GM21717 (cell line): ENCODE measurements around the gene PPARGC1A.

ENCODE experiments used
- ATAC-seq: cut with Tn5 transposase; IDR thresholded peaks from one replicate; pipeline ENCODE4 v1.9.1; 2021; ENCODE audit warnings: mild to moderate bottlenecking, moderate library complexity; ENCODE audit not compliant: unreplicated experiment

PPARGC1A gene

DNA sequence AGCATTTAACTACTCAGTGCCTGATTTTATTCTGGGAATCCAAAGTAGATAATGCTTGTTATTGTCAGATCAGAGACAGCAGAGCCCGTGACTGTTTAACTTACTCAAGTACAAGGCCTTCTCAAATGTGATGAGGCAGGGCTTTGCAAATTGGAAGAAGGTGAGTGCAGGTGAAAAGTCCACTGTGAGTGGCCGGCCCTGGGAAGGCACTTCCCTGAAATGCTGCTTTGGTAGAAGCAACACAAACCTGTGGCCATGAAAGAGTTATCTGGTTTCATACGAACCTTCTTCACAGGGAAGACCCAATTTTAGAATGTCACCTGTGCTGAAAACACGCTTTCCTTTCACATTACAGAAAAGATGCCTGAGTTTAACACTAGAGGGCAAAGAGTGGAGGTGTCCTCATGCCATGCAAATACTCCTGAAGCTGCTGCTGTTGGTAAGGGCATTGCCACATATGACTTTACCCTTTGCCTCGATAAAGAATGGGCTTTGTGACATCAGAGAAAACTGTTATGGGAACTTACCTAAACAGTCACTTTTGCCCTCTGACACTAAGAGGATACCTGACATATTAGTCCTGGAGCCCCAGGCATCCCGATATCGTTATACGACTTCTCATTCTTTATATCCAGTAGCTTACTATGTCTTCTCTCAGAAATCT, 8.0 kb downstream of the PPARGC1A start:
- no peak for ATAC-seq

DNA sequence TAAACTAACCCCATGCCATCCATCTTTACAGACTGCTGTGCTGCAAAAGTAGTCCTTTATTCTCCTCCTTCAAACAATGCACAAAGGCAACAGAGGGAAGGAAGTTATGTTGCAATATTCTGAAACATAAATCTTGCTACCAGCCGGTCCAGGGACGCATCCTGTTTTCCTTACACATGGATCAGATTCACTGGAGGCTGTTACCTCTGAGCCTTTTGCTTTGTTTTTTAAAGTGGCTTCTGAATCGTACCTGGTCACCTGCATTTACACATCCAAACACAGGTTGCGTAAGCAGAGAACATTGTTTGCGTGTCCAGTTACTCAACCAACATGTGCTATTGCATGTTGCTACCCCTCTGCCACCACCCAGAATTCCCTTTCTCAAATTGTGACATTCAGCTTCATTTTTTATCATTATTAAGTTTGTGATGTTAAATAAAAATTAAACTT, 8.8 kb downstream of the PPARGC1A start:
- ATAC-seq: no peak

DNA sequence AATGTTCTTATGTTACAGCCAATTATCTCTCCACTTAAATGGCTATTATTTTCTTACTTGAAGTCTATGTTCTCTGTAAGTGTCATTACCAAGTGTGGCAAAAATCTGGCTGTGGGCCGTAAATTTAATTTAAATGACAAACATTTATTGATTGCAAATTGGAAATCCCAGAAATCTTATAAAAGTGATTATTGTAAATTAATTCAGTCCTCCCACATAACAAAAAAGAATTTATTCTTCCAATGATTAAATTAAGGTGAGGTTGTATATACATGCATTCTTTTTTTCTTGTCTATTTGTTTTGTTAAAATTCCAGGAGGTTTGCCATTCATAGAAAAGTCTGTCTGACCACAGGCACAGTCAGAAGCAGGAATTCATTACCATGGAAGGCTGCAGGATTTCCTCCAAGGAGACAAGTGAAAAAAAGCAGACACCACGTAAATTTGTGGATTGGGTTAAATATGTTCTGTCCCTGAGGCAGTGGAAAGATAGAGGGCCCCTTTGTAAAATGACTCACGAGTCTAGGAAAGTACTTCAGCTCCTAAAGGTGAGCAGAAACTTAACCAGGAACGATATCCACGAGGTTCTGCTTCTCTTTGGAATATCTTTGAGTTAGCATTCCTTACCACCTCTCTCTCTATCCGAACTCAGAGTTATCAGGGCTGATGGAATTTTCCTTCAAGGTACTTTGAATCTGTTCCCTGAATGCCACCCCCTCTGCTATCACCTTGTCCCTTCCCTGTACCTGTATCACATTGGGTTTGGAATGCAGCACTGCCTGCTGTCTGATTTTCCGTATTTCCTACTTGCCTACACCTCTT, 10.7 kb downstream of the PPARGC1A start:
- no peak for ATAC-seq

DNA sequence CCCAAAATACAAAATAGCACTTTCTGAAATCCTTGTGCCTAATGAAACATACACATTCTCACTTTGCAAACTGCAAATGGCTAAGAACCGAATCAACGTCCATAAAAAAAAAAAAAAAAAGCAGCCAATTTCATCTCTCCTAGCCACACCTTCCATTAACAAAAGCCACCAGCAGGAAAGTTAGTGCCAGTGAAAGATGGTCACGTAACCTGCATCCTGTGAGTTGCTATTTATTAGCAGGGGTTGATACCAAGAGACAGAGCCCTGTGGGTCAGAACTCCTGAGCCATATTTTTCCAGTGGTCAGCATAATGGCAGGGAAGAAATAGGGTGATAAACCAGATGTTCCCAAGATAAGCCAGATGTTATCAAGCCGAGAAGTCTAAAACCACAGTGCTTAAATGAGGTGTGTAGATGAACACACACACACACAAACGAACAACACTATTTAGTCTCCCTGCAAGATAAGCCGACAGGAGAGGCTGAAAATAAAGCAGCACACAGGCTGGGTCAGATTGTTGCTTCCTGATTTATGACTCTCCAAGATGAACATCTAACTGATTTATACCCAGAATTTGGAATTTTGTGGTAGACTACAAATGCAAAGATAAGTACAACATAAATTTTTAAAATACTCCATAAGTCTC, 11.5 kb downstream of the PPARGC1A start:
- ATAC-seq: no peak

DNA sequence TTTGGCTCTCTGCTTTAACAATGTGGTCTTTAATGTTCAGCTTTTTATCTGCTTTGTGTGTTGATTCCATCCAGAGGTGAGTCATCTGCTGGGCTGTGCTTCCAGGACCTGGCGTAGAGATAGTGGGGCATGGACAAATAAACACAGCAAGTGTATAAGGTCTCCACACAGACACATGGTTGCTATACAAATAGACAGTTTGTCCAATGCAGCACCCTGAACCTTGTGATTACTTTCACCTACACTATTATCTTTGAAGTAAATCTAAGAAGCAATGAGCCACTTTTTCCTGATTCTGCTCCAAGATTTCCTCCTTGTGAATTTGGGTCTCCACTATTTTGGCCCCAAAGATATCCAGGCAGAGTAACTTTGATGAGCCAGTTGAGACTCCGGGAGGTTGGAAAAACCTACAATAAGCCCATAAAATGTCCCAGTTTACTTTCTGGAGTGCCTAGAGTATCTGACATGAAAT, 12.1 kb downstream of the PPARGC1A start:
- ATAC-seq: no peak

DNA sequence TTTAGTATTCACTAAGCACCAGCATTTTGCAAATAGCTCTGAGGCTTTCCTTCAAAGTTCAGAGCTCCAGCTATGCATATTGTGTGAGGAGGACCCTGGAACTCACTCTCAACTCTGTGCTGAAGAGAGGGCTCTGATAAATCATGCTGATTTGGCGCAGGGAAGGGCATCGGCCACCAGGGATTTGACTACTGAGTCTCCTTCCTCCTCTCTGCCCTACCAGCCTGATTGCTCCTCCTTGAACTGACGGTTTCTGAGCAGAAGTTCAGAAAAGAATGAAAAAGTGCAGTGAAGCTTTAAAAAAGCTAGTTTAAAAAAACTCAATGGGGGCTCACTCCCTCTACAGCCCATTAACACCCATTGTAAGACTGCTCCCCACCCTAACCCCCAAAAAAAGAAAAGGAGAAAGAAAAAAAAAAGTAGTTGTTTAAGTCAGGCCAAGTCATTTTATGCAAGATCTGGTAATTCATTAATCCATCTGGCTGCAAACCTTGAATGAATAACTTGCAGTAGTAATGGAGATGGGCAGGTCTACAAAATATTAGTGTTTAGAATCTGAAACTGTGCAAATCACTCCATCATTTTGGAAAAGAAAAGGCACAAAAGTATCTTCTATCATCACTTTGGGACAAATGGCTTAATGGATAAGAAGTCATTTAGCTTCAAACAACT, 13.3 kb downstream of the PPARGC1A start:
- ATAC-seq: no peak

DNA sequence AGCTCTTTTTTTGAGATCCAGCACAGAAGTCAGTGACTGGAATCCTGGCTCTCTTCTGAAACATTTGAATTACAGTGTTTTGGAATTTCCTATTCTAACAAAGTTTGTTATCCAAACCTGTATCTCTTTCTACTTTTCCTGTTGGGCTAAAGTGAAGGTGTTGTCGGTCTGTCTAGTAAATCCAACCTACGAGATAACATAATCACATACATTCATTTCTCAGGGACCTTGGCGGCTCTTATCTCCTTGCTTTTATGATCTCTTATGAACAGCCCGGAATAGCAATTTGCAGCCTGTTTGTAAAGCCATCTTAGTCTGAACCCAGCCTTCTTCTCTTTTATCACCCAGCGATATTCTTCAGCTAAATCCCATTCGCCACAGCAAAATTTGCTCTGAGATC, 14.5 kb downstream of the PPARGC1A start:
- ATAC-seq: no peak

DNA sequence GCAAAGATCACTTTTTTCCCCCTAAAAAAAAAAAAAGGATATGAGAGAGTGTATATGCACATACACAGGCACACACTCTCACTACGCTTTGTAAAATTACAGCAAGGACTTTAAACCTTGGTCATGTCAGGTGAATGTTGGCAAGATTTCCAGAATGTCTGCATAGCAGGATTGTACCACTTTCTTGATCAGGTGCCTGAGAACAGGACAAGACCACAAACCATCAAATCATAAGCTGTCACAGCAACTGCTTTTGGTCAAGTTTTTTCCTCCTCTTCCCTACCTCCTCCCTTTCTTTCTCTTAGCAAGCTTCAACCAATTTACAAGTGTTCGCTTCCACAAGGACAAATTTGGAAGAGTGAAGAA, 15.3 kb downstream of the PPARGC1A start:
- ATAC-seq: no peak

DNA sequence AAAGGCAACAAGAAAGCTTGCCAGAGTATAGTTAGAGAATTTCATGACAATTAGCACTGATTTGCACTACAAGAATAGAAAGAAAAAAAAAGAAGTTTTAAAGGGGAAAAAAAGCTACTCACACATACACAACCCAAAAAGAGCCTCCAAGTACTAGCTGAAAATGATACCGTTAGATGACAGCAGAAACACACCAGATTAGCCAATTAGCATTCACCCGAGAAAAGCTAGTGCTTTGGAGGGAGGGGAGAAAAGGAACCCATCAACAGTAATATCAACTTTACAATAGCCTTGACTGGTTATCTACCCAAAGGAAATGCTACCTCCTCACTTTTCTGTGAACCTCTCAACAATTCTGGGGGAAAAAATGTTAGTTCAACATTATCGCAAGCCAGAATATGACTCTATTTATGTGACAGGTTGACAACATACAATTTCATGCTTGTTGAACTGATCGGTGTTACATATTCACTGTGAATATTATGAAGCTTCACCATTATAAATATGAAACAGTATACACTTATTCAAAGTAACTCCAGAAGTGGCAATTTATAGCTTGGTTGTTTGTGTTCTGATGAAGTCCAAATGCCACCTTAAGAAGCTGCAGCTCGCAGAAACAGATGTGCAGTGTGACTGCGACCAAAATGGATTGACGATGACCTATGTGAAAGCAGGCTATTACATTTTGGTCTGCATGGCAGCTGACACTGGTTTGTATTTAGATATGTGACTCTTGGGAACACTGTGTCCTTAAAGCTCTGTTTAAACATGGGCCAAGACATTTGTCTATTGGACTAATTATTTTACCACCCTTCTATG, 15.9 kb downstream of the PPARGC1A start:
- no peak for ATAC-seq

DNA sequence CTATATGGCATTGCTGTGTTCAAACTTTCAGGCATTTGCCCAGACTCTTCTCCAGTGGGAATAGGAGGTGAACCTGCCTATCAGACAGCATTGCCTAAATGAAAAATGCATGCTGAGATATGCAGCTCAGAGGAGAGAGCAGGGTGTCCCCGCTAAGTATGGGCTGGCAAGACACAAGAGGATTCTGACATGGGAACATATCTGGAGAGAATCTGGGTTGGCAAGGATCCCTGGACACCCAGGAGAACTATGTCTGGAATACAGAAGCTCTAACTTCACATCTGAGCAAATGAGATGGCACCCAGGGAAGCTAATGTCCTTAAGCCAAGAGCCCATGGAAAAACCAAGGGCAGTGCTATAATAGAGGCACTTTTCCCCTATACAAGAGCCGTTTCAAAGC, 18.4 kb downstream of the PPARGC1A start:
- no peak for ATAC-seq

DNA sequence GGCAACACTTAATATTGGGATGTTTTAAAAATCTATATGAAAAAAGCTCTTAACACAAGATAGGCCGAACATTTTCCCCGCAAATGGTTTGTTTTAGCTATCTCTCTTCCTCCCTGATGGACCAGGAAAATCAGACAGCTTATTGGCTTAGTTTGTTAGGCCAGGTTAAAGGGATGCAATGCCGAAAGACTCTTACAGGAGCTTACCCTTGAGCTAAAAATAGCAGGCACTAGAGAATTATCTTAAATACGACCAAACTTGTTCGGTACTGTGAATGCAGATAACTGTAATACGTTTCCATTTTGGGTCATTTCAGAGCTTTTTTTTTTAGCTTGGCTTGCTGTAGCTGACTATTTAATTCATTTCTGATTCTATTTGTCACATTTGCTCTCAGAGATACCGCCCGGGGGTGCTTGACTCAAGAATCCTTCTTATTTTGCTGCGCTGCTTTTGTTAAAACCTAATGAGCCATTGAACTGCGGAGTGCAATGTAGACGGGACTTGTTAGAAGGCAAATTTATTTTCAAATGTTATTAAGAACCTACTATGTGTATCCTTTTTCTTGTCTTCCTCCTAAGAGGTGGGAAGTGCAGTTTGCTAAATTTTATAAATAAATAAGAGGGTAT, 23.3 kb downstream of the PPARGC1A start:
- no peak for ATAC-seq

DNA sequence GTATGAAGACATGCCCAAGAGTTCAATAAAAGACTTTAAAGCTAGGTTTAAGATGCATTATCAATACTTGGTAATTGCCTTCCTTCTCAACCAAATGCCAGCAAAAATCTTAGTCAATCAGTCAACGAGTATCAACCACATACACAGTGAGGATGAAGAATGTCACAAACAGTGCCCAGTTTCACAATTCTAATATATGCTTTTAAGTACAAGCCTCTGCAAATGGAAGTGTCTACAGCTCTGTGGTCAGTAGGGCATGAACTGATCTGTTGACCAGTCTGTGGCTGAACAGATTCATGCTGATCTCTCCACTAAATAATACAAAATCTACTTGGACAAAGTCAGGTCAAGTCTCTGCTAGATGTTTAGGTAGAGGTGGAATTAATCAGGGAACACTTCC, 27.9 kb downstream of the PPARGC1A start:
- no peak for ATAC-seq

DNA sequence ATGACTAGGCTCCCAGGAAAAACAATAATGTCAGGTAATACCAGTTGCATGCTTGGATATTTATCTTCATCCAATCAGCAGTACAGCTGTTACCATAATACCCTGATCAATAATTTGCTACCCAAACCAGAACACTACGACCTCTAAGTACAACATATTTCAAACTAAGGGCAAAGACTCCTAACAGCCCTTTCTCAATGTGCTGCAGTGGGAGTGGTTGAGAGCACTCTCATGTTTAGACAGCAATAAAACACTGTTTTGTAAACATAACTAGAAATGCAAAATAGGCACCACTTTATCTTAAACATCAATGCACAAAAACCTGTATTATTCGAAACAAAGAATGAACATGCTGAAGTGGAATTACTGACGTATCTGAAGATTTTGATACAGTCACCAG, 28.9 kb downstream of the PPARGC1A start:
- ATAC-seq: no peak

DNA sequence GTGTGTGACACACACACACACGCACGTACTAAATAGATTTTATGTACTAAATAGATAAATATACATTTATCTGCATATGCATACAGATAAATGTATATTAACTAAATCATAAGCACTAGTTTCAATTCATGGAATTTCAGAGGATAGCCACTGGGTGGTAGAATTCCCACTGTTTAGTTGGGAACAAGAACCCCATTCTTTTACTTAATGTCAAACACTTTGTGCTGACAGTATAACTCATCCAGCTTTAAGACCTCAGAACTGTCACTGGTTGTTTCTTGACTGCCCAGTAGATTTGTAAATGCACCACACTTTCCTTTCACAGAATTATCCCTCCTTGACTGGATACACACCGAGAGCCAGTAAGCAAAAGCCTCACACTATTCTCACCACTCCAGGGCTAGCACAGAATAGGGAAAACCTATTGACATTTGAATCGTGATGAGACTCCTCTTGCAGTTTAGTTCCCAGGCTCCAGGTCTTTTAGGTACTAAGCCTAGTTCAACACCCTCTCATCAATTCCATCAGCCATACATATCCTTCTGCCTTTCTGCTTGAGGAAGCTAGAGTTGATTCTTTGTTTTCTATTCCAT, 32.4 kb downstream of the PPARGC1A start:
- ATAC-seq: no peak

DNA sequence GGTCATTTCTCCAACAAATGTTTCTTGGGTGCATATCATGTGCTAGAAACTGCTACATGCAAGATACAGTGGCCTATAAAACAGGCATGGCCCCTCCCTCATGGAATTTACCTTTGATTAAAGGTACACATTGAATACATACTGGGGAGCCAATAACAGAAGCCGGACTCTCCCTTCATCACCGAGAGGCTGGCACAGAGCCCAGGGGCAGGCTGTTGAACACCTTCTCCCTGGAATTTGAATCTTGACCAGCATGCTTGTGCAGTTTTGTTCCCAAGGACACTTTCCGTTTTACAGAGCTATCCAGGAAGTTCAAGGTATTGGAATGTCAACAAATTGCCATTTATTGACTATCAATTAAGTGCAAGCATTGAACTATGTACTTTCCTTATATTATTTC, 33.2 kb downstream of the PPARGC1A start:
- no peak for ATAC-seq

DNA sequence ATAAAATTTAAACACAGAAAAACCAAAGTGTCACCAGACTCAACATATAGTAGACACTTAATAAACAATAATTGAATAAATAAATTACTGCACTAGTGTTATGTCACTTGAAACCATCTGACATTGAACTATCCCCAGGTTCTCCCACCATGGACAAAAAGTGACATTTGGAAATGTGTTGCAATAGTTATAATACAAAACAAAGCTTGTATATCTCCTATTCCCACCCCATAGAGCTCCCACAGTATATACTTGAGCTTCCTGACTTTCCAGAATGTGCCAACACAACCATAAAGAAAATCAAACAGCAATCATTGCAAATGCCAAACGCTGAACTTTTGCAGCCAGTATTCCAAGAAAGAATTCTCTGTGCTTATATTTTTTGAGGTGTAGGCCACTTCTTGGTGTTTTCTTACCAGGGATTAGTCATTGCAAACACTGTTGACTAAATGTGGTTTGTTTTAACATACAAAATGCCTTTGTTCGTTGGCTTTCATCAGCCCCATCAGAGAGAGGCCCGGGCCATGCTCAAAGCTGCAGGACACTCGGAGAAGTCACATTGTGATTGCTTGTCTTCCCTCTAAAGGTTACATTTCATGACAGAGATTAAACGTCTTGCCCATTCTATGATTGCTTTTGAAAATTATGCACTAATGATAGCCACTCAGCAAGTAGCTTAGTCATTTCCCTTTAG, 33.8 kb downstream of the PPARGC1A start:
- no peak for ATAC-seq

DNA sequence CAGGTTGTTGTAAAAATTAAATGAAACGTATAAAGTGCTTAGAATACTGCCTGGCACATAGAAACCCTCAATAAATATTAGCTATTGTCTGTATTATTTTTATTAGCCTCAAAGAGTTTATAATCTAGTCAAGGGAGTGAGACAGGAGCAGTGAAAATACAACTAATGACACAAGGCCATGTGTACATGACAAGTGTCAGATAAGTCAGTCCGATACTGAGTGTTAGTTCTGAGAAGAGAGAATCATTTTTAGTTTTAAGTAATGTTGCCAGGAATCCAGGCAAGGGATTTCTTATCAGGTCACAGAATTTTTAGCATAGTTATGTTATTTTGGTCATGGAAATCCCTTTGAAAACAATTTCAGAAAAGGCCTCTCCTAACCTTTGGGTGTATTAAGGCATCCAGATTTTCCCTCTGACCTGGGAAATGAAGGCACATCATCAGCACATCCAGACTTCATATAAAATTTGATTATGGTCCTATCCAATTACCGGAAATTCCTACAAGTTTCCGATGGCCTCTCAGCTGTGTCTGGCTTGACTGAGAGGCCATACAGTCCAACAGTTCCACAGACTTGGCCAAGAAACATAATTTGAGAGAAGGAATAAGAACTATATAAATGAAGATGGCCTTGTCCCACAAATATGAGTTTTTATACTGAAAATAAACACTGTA, 35.7 kb downstream of the PPARGC1A start:
- no peak for ATAC-seq

DNA sequence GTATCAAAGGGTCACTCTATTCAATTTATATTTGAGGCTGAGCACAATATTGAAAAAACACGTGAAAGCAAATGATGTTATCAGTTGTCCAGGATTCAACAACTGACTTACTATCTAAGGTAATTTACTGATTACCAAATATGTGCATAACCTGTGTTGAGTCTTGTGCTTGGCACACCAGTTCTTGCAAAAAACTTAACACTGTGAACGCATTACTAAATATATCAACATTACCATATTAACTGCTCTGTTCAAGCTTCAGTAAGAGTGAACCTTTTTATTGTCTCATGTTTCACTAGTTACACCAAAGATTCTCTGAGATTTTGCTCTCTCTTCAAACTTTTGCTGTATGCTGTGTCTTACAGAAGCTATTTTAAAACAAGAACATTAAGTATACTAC, 38.4 kb downstream of the PPARGC1A start:
- ATAC-seq: no peak

DNA sequence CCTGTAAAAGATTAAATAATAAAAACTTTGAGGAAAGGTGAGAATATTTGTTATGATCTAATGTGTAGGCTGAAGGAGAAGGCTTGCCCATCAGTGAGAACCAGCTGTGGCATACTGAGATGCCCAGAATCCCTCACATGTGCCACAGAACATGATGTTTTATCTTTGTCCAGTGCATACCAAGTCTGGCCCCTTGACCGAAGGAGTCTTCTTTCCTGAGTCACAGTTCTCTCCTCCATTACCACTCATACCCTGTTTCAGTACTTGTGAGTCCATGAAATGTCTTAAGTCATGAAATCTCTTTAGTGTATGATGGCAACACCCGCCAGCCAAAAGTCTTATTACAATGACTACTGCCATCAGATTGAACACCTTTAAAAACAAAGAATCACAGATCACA, 42.7 kb downstream of the PPARGC1A start:
- ATAC-seq: no peak
